SW 1271 (cell line): ENCODE data around the gene MUC2.

Experiments used
- DNase-seq, 2 experiments: peaks; one replicate each; lab custom pipeline; 2025; lab: John Stamatoyannopoulos, UW

Gene MUC2

GRCh38 chr11:1074244-1075221 is at the start of gene MUC2:
TSS of gene MUC2 (plus strand) at chr11:1074874.
- DNase-seq: no peak

GRCh38 chr11:1025410-1026162 is 49.1 kb upstream of the MUC2 start:
- DNase-seq: no peak

- DNase-seq: no peak
Observed at GRCh38 chr11:1026163-1026450, 48.6 kb upstream of the MUC2 start.

GRCh38 chr11:1026641-1027482 is 47.8 kb upstream of the MUC2 start:
- no peak for DNase-seq

- DNase-seq: no peak
Observed at GRCh38 chr11:1027483-1028290, 47.0 kb upstream of the MUC2 start.

GRCh38 chr11:1028291-1028540 is 46.5 kb upstream of the MUC2 start:
- DNase-seq: no peak

GRCh38 chr11:1028616-1029015 is 46.1 kb upstream of the MUC2 start:
- DNase-seq: no peak

GRCh38 chr11:1029051-1029450 is 45.6 kb upstream of the MUC2 start:
- no peak for DNase-seq

GRCh38 chr11:1029654-1030053 is 45.0 kb upstream of the MUC2 start:
- DNase-seq: no peak

GRCh38 chr11:1030086-1030485 is 44.6 kb upstream of the MUC2 start:
- DNase-seq: no peak

- DNase-seq: no peak
Observed at GRCh38 chr11:1030556-1030955, 44.1 kb upstream of the MUC2 start.

- DNase-seq: no peak
Observed at GRCh38 chr11:1031121-1031899, 43.4 kb upstream of the MUC2 start.

- DNase-seq: no peak
Observed at GRCh38 chr11:1032310-1032891, 42.3 kb upstream of the MUC2 start.

- DNase-seq: no peak
Observed at GRCh38 chr11:1033016-1033798, 41.5 kb upstream of the MUC2 start.

GRCh38 chr11:1034001-1034400 is 40.7 kb upstream of the MUC2 start:
- DNase-seq: no peak

GRCh38 chr11:1034456-1035295 is 40.0 kb upstream of the MUC2 start:
- no peak for DNase-seq

- DNase-seq: no peak
Observed at GRCh38 chr11:1035577-1036283, 38.9 kb upstream of the MUC2 start.

- no peak for DNase-seq
Observed at GRCh38 chr11:1036303-1036923, 38.3 kb upstream of the MUC2 start, which contains the start of gene MUC6. TSS of gene MUC6 (minus strand) at chr11:1036718. CDS start at chr11:1036655, 63 bp downstream.
